ENCODE measurements around the gene HSPB9. TPM values are rescaled to one million over a fixed set of nuclear protein-coding genes. Genes with fewer than 3 reads are reported as not detected.

Gene HSPB9
- total and polyA plus RNA-seq, 9 of the 15 experiments (the other 6 are each of a cell fraction or from before 2014, with no cell fraction given): 0.04 to 0.16 (median 0.08) TPM; not detected in 3

- Histone ChIP-seq H3K4me1 (replicated peaks in 1 of 2; ENCODE audit: control insufficient read depth in 2 of 2, insufficient read depth in 2 of 2, low read length in 2 of 2) (peaks cover 13 to 58% of the 10 kb centered on the region in 2 experiments; a peak in 4 of 5 replicates), H3K9me1 (ENCODE audit: control insufficient read depth, insufficient read depth, low read length) (no peaks in the 10 kb centered on the region), H3K27me3 (ENCODE audit: control insufficient read depth in 2 of 2, insufficient read depth in 2 of 2, low read length in 2 of 2) (no peaks in the 10 kb centered on the region), H3K27ac (ENCODE audit: extremely low read depth, low read depth, low read length) (peak overlapping the region; percentile 1; the same call in 2 of the 3 replicates), H3K9me3 (replicated peaks; ENCODE audit: control insufficient read depth, insufficient read depth, low read depth, low read length) (no peaks in the 10 kb centered on the region), H3K9ac (ENCODE audit: insufficient read depth in 1 of 2, low read depth in 2 of 2, low read length in 2 of 2) (peak overlapping the region; percentile 1 to 88; a peak in 3 of 4 replicates), H3K36me3 (ENCODE audit: control insufficient read depth, insufficient read depth, low read length) (peaks cover 2% of the 10 kb centered on the region; the same call in 1 of the 3 replicates), H3K79me2 (ENCODE audit: control insufficient read depth, insufficient read depth, low read length) (no peaks in the 10 kb centered on the region), H3K4me3 (peak overlapping the region; percentile 21; the same call in 1 of the 2 replicates), H4K20me1 (replicated peaks; ENCODE audit: control insufficient read depth, insufficient read depth, low read length) (no peaks in the 10 kb centered on the region), H2AFZ (ENCODE audit: low read depth, low read length) (peak overlapping the region; percentile 84), H3K4me2 (ENCODE audit: insufficient read depth, low read length) (peak overlapping the region; percentile 64)
- ATAC-seq: peak; percentile 98
- no TSS peak for BruUV-seq (replicated peaks)
- WGBS (ENCODE audit: insufficient coverage, low coverage, missing lambda C conversion rate): 21% methylated on average over 42 of the region's 51 CpGs
- in situ Hi-C loops (cut with MboI) (loop anchor here (25.0 kb wide), 1 partner anchor 371 kb away; the partner anchor contains the start of gene HAP1), intact Hi-C loops (cut with micrococcal nuclease) (no loop called here)
- CTCF ChIA-PET (ENCODE audit: low intra/inter-chr PET ratio): interaction anchor here (0.7 kb wide), 1 partner anchor 460 kb away, joined by 3 read pairs; no protein-coding TSS in a partner anchor
- DNase-seq (ENCODE audit: extremely low read depth in 1 of 4, low spot score in 3 of 4): peak; percentile 93 to 100 (median 100)
- POLR2A ChIA-PET: interaction anchor here (0.6 to 1.0 kb wide), 9 partner anchors 10 to 314 kb away, joined by 3 to 4 read pairs (median 3); no protein-coding TSS in a partner anchor
- FAIRE-seq: peak; percentile 90
- TF ChIP-seq ZNF23 (CRISPR knock-in tag; IDR thresholded peaks at IDR 0.05): no peak
- peak; percentile 98 for TF ChIP-seq ZNF592 (IDR thresholded peaks at IDR 0.05)
- TF ChIP-seq ZKSCAN3 (CRISPR knock-in tag; IDR thresholded peaks at IDR 0.05): no peak
- TF ChIP-seq ZNF121 (CRISPR knock-in tag; conservative IDR thresholded peaks at IDR 0.05): no peak
- TF ChIP-seq ZNF75A (CRISPR knock-in tag; IDR thresholded peaks at IDR 0.05): no peak
- TF ChIP-seq NR0B1 (IDR thresholded peaks at IDR 0.05; ENCODE audit: partially characterized antibody): no peak
- TF ChIP-seq ZNF24 (IDR thresholded peaks at IDR 0.05): no peak
- TF ChIP-seq MCM2 (IDR thresholded peaks at IDR 0.05; ENCODE audit: low read depth): no peak
- no peak for TF ChIP-seq JUND (IDR thresholded peaks at IDR 0.05; ENCODE audit: borderline replicate concordance, low read depth, low read length)
- no peak for TF ChIP-seq JUND (tag; IDR thresholded peaks at IDR 0.05; ENCODE audit: borderline replicate concordance, low read depth, low read length)
- peak; percentile 55; the same call in 1 of the 2 replicates for TF ChIP-seq PTRF (tag; IDR thresholded peaks at IDR 0.05)
- no peak for TF ChIP-seq PRMT5 (CRISPR knock-in tag; IDR thresholded peaks at IDR 0.05)
- 0 out of 2 replicates have a peak, but pooled peaks have one; percentile 18 for TF ChIP-seq CTBP1 (IDR thresholded peaks at IDR 0.05; ENCODE audit: borderline replicate concordance)
- TF ChIP-seq CREB3L1 (IDR thresholded peaks at IDR 0.05; ENCODE audit: borderline replicate concordance, low read depth): no peak
Measured at GRCh38 chr17:42107597-42108576, 14.7 kb upstream of the HSPB9 start.
